ENCODE measurements around the gene SMG7.

The SMG7 gene

GRCh38 chr1:183592733-183593132 lies 120.4 kb downstream of the SMG7 start:
- TF ChIP-seq PATZ1 (tag by site-specific recombination; IDR thresholded peaks at IDR 0.05): no peak
- no peak for TF ChIP-seq ZBTB7A (tag by site-specific recombination; IDR thresholded peaks at IDR 0.05; ENCODE audit: low read depth)
- no peak for TF ChIP-seq GLIS2 (tag by site-specific recombination; IDR thresholded peaks at IDR 0.05)
- no peak for TF ChIP-seq ZBTB17 (tag by site-specific recombination; IDR thresholded peaks at IDR 0.05)
- TF ChIP-seq ZNF596 (tag by site-specific recombination; IDR thresholded peaks at IDR 0.05): no peak
- TF ChIP-seq ZNF561 (tag by site-specific recombination; IDR thresholded peaks at IDR 0.05; ENCODE audit: borderline replicate concordance): no peak
- no peak for TF ChIP-seq WT1 (tag by site-specific recombination; IDR thresholded peaks at IDR 0.05)
- TF ChIP-seq ZNF792 (tag by site-specific recombination; IDR thresholded peaks at IDR 0.05): no peak
- Histone ChIP-seq H3K4me3 (ENCODE audit: low read depth, low read length) (no peak overlapping the region), H3K4me1 (ENCODE audit: control insufficient read depth, insufficient read depth, low read length) (no peaks in the 10 kb centered on the region), H3K27ac (ENCODE audit: extremely low read depth, low read depth, low read length) (no peak overlapping the region), H3K36me3 (ENCODE audit: control insufficient read depth in 2 of 2, insufficient read depth in 1 of 2, low read length in 2 of 2) (no peaks in the 10 kb centered on the region), H3K9me3 (ENCODE audit: control insufficient read depth, insufficient read depth, low read depth, low read length) (no peaks in the 10 kb centered on the region)
- CTCF ChIA-PET: interaction anchor here (0.6 kb wide), 1 partner anchor 25 kb away, joined by 4 read pairs; no protein-coding TSS in a partner anchor
- POLR2A ChIA-PET: no interaction called here

DNA sequence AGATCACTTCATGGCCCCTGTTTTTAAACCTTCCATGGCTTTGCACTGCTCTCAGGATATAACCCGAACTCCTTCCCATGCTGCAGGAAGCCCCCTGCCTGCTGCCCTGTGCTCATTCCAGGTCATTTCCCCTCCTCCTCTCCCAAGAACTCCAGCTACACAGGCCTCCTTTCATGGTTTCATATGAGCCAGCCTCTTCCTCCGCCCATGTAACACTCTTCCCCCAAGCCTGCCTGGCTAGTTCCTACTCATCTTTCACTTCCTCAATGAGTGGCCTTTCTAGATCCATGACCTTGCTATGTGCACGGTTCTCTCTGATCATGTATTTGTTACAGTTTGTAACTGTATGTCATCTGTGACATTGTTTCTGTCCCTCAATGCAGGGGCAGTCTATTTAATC lies 121.1 kb downstream of the SMG7 start:
- CTCF ChIA-PET: interaction anchor here (0.6 kb wide), 1 partner anchor 26 kb away, joined by 4 read pairs; no protein-coding TSS in a partner anchor
- POLR2A ChIA-PET: no interaction called here

DNA sequence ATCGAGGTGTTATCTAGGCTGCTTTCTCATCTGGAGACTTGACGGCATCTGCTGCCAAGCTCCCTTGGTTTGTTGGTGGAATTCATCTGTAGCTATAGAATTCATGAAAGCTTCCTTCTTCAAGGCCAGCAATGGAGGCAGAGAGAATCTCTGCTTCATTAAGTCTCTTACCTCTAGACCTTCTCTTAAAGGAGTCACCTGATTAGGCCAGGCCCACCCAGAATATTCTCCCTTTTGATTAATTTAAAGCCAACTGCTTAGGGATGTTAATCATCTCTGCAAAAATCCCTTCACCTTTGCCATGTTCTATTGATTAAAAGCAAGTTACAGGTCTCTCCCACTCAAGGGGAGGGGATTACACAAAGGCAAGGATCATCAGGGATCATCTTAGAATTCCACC lies 123.2 kb downstream of the SMG7 start:
- Histone ChIP-seq H3K4me1 (ENCODE audit: control insufficient read depth, insufficient read depth, low read length) (no peaks in the 10 kb centered on the region), H3K27ac (ENCODE audit: extremely low read depth, low read depth, low read length) (no peak overlapping the region), H3K9me3 (ENCODE audit: control insufficient read depth, insufficient read depth, low read depth, low read length) (no peaks in the 10 kb centered on the region), H3K4me3 (ENCODE audit: low read depth, low read length) (no peak overlapping the region), H3K36me3 (ENCODE audit: control insufficient read depth in 2 of 2, insufficient read depth in 1 of 2, low read length in 2 of 2) (no peaks in the 10 kb centered on the region)
- peak; percentile 99 for TF ChIP-seq ZNF10 (tag by site-specific recombination; IDR thresholded peaks at IDR 0.05)
- TF ChIP-seq, protein P1, sequence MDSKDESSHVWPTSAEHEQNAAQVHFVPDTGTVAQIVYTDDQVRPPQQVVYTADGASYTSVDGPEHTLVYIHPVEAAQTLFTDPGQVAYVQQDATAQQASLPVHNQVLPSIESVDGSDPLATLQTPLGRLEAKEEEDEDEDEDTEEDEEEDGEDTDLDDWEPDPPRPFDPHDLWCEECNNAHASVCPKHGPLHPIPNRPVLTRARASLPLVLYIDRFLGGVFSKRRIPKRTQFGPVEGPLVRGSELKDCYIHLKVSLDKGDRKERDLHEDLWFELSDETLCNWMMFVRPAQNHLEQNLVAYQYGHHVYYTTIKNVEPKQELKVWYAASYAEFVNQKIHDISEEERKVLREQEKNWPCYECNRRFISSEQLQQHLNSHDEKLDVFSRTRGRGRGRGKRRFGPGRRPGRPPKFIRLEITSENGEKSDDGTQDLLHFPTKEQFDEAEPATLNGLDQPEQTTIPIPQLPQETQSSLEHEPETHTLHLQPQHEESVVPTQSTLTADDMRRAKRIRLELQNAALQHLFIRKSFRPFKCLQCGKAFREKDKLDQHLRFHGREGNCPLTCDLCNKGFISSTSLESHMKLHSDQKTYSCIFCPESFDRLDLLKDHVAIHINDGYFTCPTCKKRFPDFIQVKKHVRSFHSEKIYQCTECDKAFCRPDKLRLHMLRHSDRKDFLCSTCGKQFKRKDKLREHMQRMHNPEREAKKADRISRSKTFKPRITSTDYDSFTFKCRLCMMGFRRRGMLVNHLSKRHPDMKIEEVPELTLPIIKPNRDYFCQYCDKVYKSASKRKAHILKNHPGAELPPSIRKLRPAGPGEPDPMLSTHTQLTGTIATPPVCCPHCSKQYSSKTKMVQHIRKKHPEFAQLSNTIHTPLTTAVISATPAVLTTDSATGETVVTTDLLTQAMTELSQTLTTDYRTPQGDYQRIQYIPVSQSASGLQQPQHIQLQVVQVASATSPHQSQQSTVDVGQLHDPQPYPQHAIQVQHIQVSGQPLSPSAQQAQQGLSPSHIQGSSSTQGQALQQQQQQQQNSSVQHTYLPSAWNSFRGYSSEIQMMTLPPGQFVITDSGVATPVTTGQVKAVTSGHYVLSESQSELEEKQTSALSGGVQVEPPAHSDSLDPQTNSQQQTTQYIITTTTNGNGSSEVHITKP (tag by site-specific recombination; IDR thresholded peaks at IDR 0.05): no peak
- TF ChIP-seq ZNF335 (tag by site-specific recombination; conservative IDR thresholded peaks at IDR 0.05): no peak
- no peak for TF ChIP-seq KLF16 (tag by site-specific recombination; IDR thresholded peaks at IDR 0.05)
- ChIA-PET POLR2A (no interaction called here), CTCF (no interaction called here)

More for the DNA sequence above, 121.1 kb downstream of the SMG7 start:
- no peaks in the 10 kb centered on the region for H3K4me1 ChIP-seq (ENCODE audit: control insufficient read depth, insufficient read depth, low read length)
- H3K9me3 ChIP-seq (ENCODE audit: control insufficient read depth, insufficient read depth, low read depth, low read length): no peaks in the 10 kb centered on the region
- no peak overlapping the region for H3K27ac ChIP-seq (ENCODE audit: extremely low read depth, low read depth, low read length)
- H3K36me3 ChIP-seq (ENCODE audit: control insufficient read depth in 2 of 2, insufficient read depth in 1 of 2, low read length in 2 of 2): no peaks in the 10 kb centered on the region
- no peak for TF ChIP-seq ZSCAN23 (tag by site-specific recombination; IDR thresholded peaks at IDR 0.05)
- no peak for TF ChIP-seq ZNF140 (tag by site-specific recombination; IDR thresholded peaks at IDR 0.05)
- TF ChIP-seq PBX3 (CRISPR knock-in tag; IDR thresholded peaks at IDR 0.05): no peak
- TF ChIP-seq ZIC2 (tag by site-specific recombination; IDR thresholded peaks at IDR 0.05): no peak
- TF ChIP-seq BCL6B (tag by site-specific recombination; IDR thresholded peaks at IDR 0.05): no peak
- no peak for TF ChIP-seq ZNF292 (tag by site-specific recombination; IDR thresholded peaks at IDR 0.05; ENCODE audit: borderline replicate concordance, low read depth)
- no peak for TF ChIP-seq ZNF777 (tag by site-specific recombination; IDR thresholded peaks at IDR 0.05; ENCODE audit: borderline replicate concordance)
- TF ChIP-seq ZNF514 (tag by site-specific recombination; IDR thresholded peaks at IDR 0.05): no peak
- no peak for TF ChIP-seq ZNF133 (tag by site-specific recombination; IDR thresholded peaks at IDR 0.05)
- no peak overlapping the region for H3K4me3 ChIP-seq (ENCODE audit: low read depth, low read length)

Data from HEK293 (cell line).